Brain microvascular endothelial cell (primary cell): ENCODE measurements around the gene EXOC4.

ENCODE experiments used
- DNase-seq: peaks from one replicate; pipeline ENCODE4 v3.0.0-alpha.2; 2020
- H3K27ac ChIP-seq: fragments of 250-450 bp; sonication (Bioruptor Pico); 2 replicates; pipeline ENCODE4 v1.5.1; 2020; ENCODE audit warnings: mild to moderate bottlenecking, moderate library complexity
- H3K27me3 ChIP-seq: fragments of 250-450 bp; sonication (Bioruptor Pico); replicated peaks from 2 replicates; pipeline ENCODE4 v1.5.1; 2020; ENCODE audit warnings: mild to moderate bottlenecking
- H3K36me3 ChIP-seq: fragments of 250-450 bp; sonication (Bioruptor Pico); replicated peaks from 2 replicates; pipeline ENCODE4 v1.5.1; 2020; ENCODE audit warnings: mild to moderate bottlenecking
- H3K4me3 ChIP-seq: 2 replicates; pipeline ENCODE4 v1.5.1; 2011; ENCODE audit warnings: low read depth, mild to moderate bottlenecking, control low read depth, low read length, moderate library complexity
- CTCF ChIP-seq: IDR thresholded peaks from 2 replicates; pipeline ENCODE4 v1.5.1; 2011; ENCODE audit warnings: low read depth, mild to moderate bottlenecking, moderate library complexity, low read length, control low read depth, inconsistent platforms; ENCODE audit errors: missing control alignments
- in situ Hi-C: cut with HindIII; loops from 2 replicates; pipeline ENCODE4 v1.10.0; 2017; ENCODE audit warnings: low sequenced_read_pairs, low pct_ligation_motif_present

Gene EXOC4

GRCh38 chr7:133479456-133480065, 226.7 kb downstream of the EXOC4 start:
- TF ChIP-seq CTCF = no peak
- Histone ChIP-seq H3K27me3 (no peaks in the 10 kb centered on the region), H3K4me3 (no peak overlapping the region), H3K27ac (no peak overlapping the region), H3K36me3 (no peaks in the 10 kb centered on the region)
- DNase-seq = no peak
- in situ Hi-C loops = no loop called here

- Histone ChIP-seq H3K36me3 (no peaks in the 10 kb centered on the region), H3K27me3 (no peaks in the 10 kb centered on the region), H3K4me3 (no peak overlapping the region), H3K27ac (no peak overlapping the region)
- in situ Hi-C loops = no loop called here
- no peak for TF ChIP-seq CTCF
- DNase-seq = no peak
These were observed 228.0 kb downstream of the EXOC4 start for GRCh38 chr7:133480868-133481267.

- Histone ChIP-seq H3K36me3 (no peaks in the 10 kb centered on the region), H3K27me3 (no peaks in the 10 kb centered on the region), H3K27ac (no peak overlapping the region), H3K4me3 (no peak overlapping the region)
- no peak for TF ChIP-seq CTCF
- in situ Hi-C loops = no loop called here
- DNase-seq = peak; percentile 82
These were observed 228.8 kb downstream of the EXOC4 start for GRCh38 chr7:133481676-133482075.

- in situ Hi-C loops = no loop called here
- no peak for TF ChIP-seq CTCF
- H3K27me3 ChIP-seq = no peaks in the 10 kb centered on the region
- H3K36me3 ChIP-seq = no peaks in the 10 kb centered on the region
- no peak overlapping the region for H3K4me3 ChIP-seq
- no peak for DNase-seq
- no peak overlapping the region for H3K27ac ChIP-seq
These were observed 229.7 kb downstream of the EXOC4 start for GRCh38 chr7:133482599-133482998.

- in situ Hi-C loops = no loop called here
- H3K27me3 ChIP-seq = no peaks in the 10 kb centered on the region
- no peak for TF ChIP-seq CTCF
- no peak overlapping the region for H3K27ac ChIP-seq
- H3K36me3 ChIP-seq = no peaks in the 10 kb centered on the region
- DNase-seq = no peak
- no peak overlapping the region for H3K4me3 ChIP-seq
These were observed 231.2 kb downstream of the EXOC4 start for GRCh38 chr7:133484086-133484485.

- in situ Hi-C loops = no loop called here
- H3K27me3 ChIP-seq = no peaks in the 10 kb centered on the region
- no peak for TF ChIP-seq CTCF
- no peak overlapping the region for H3K27ac ChIP-seq
- no peak overlapping the region for H3K4me3 ChIP-seq
- DNase-seq = no peak
- no peaks in the 10 kb centered on the region for H3K36me3 ChIP-seq
These were observed 237.0 kb downstream of the EXOC4 start for GRCh38 chr7:133489906-133490305.
